Mucosa of descending colon (tissue), 3 donors: ENCODE results near the gene MAPKAP1. TPM values are rescaled to one million over a fixed set of nuclear protein-coding genes. Genes with fewer than 3 reads are reported as not detected.

Source experiments
- ATAC-seq: fragments of 200-7000 bp; cut with Tn5 transposase; one replicate; pipeline ENCODE4 v1.9.1; 2020; ENCODE audit warnings: mild to moderate bottlenecking, moderate library complexity
- DNase-seq, 3 donors: peaks; one replicate each; pipeline ENCODE4 v3.0.0-alpha.2; 2020
- H3K36me3 ChIP-seq: fragments of 200-600 bp; one replicate; pipeline ENCODE4 v1.8.0; 2021; ENCODE audit warnings: low read depth, mild to moderate bottlenecking
- H3K4me1 ChIP-seq: fragments of 200-600 bp; one replicate; pipeline ENCODE4 v1.8.0; 2021; ENCODE audit warnings: low read depth, mild to moderate bottlenecking
- H3K4me3 ChIP-seq: fragments of 200-600 bp; one replicate; pipeline ENCODE4 v1.8.0; 2021; ENCODE audit warnings: mild to moderate bottlenecking
- H3K9me3 ChIP-seq: fragments of 200-600 bp; one replicate; pipeline ENCODE4 v1.8.0; 2021; ENCODE audit warnings: mild to moderate bottlenecking
- intact Hi-C, 2 donors: fragments of 100-400 bp; cut with DNase I in 1 of 2; cut with micrococcal nuclease in 1 of 2; formaldehyde crosslinking; loops; one replicate each; pipeline versions ENCODE4 v1.11.0 to v1.11.1; 2022; cut with DNase I, micrococcal nuclease
- total RNA-seq, 3 donors: library from RNA; stranded (reverse); fragmentation: NEBNext Ultra II Directional in 2 of 3; extraction: Animal tissue kit (Norgen Biotek cat#: 25700) in 2 of 3; gene quantifications; one replicate each; pipeline versions ENCODE4 v1.2.1 to v1.2.4, GENCODE V29; 2021 to 2023
- TF ChIP-seq, protein P1 (sequence below): fragments of 200-600 bp; IDR thresholded peaks from one replicate; pipeline ENCODE4 v1.8.0; 2022; ENCODE audit warnings: antibody characterized with exemption, mild to moderate bottlenecking
- donor health status: DM: no; HTN: no; CAD: no; lungs with moderate emphysema.
- donor health status: DM: no; HTN: no; CAD: no.
- donor health status: DM: no; HTN: yes; CAD: no.

MAPKAP1 gene
- total RNA-seq, 3 donors from 2014 or later: 73.2 to 98.4 (median 84.9) TPM

DNA sequence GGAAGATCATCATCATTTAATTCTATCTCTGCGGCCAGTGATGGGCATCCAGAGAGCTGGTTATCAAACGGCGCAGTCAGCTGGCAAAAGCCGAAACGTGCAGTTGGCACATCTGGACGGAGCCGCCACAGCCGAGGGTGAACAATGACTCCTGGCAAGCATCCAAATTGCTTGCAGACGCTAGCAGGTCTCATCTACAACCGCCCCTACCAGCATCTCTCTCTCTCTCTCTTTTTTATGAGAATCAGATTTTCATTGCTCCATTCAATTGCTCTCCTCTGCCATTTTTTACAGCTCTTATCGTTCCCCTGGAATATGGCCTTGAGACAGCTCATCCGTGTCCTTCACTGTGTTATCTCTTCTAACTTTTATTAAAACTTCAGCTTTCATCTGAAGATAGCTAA lies 165.2 kb downstream of the MAPKAP1 start:
- no peak overlapping the region for H3K4me3 ChIP-seq
- peaks cover 13% of the 10 kb centered on the region for H3K4me1 ChIP-seq
- no peaks in the 10 kb centered on the region for H3K9me3 ChIP-seq
- intact Hi-C loops: no loop called here
- ATAC-seq (no peak), DNase-seq (no peak)
- TF ChIP-seq, protein P1, sequence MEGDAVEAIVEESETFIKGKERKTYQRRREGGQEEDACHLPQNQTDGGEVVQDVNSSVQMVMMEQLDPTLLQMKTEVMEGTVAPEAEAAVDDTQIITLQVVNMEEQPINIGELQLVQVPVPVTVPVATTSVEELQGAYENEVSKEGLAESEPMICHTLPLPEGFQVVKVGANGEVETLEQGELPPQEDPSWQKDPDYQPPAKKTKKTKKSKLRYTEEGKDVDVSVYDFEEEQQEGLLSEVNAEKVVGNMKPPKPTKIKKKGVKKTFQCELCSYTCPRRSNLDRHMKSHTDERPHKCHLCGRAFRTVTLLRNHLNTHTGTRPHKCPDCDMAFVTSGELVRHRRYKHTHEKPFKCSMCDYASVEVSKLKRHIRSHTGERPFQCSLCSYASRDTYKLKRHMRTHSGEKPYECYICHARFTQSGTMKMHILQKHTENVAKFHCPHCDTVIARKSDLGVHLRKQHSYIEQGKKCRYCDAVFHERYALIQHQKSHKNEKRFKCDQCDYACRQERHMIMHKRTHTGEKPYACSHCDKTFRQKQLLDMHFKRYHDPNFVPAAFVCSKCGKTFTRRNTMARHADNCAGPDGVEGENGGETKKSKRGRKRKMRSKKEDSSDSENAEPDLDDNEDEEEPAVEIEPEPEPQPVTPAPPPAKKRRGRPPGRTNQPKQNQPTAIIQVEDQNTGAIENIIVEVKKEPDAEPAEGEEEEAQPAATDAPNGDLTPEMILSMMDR: no peak
- no peaks in the 10 kb centered on the region for H3K36me3 ChIP-seq

- TF ChIP-seq, protein P1: no peak
- peaks cover 13% of the 10 kb centered on the region for H3K4me1 ChIP-seq
- no peak overlapping the region for H3K4me3 ChIP-seq
- no peak for ATAC-seq
- DNase-seq: no peak
- no peaks in the 10 kb centered on the region for H3K36me3 ChIP-seq
- no peaks in the 10 kb centered on the region for H3K9me3 ChIP-seq
- intact Hi-C loops: no loop called here
These were observed 166.5 kb downstream of the MAPKAP1 start for GRCh38 chr9:125540497-125540896.

- ATAC-seq: peak; percentile 99
- intact Hi-C loops: no loop called here
- peaks cover 13% of the 10 kb centered on the region for H3K4me1 ChIP-seq
- DNase-seq: peak in 1 of 3 donors; percentile 70
- TF ChIP-seq, protein P1: no peak
- no peaks in the 10 kb centered on the region for H3K36me3 ChIP-seq
- no peaks in the 10 kb centered on the region for H3K9me3 ChIP-seq
- H3K4me3 ChIP-seq: no peak overlapping the region
These were observed 168.9 kb downstream of the MAPKAP1 start for GRCh38 chr9:125538092-125538473.

GRCh38 chr9:125537442-125538091 lies 169.4 kb downstream of the MAPKAP1 start:
- intact Hi-C loops: no loop called here
- no peak for DNase-seq
- TF ChIP-seq, protein P1: no peak
- ATAC-seq: peak; percentile 45
- no peak overlapping the region for H3K4me3 ChIP-seq
- H3K9me3 ChIP-seq: no peaks in the 10 kb centered on the region
- H3K36me3 ChIP-seq: no peaks in the 10 kb centered on the region
- peaks cover 13% of the 10 kb centered on the region for H3K4me1 ChIP-seq

- Histone ChIP-seq H3K9me3 (no peaks in the 10 kb centered on the region), H3K4me3 (no peak overlapping the region), H3K4me1 (peaks cover 13% of the 10 kb centered on the region), H3K36me3 (no peaks in the 10 kb centered on the region)
- TF ChIP-seq, protein P1: no peak
- DNase-seq (no peak), ATAC-seq (no peak)
- intact Hi-C loops: no loop called here
These were observed 170.2 kb downstream of the MAPKAP1 start for GRCh38 chr9:125536776-125537175.
